HG03039 (cell line): ENCODE data around the gene EPHA2.
"Not testable (repeated sequence)": the region's sequence is repeated elsewhere in the genome, so short reads cannot be mapped to it uniquely, and the experiment has no call there.

Experiments
- ATAC-seq: cut with Tn5 transposase; IDR thresholded peaks from one replicate; pipeline ENCODE4 v1.9.1; 2021; ENCODE audit warnings: mild to moderate bottlenecking, moderate library complexity; ENCODE audit not compliant: unreplicated experiment

Gene EPHA2

DNA sequence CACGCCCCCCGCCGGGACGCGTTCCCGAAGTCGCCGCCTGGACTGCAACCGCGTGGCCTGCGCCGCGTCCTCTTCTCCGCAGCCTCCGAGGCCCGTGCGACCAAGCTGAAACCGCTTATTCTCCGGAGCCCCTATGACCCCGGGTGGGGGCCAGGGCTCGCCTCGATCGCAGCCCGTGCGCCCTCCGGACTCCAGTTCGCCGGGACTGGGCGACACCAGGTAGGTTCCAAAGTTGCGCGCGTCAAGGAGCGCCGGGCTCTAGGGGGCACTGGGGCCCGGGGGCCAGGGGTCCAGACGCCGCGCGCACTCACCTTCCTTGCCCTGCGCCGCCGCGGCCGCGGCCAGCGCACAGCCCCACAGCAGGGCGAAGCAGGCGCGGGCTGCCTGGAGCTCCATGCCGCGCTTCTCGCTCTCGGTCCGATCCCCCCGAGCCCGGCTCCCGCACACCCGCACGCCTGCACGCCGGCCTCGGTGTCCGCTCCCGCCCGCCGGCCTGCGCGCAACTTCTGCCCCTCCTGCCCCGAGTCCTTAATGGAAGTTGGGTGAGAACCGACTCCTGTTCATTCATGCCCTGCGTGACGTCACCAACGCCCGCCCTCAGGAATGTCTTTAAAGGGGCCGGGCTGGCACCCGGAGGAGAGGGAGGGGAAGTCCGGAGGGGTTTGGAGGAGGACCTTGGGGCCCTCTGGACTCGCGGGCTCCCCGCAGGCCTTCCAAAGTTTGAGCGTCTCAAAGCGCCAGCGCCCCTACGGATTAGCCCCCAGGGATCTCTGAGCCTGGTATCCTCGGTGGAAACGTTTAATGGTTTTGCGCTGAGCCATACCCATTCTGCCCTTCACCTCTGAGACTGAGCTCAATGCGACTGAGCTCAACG, at the start of gene EPHA2:
Gene EPHA2, minus strand, starts transcription at position 533 of the 874 bp plus-strand sequence. Its CDS starts 137 bp downstream, at position 396.
- ATAC-seq = no peak

DNA sequence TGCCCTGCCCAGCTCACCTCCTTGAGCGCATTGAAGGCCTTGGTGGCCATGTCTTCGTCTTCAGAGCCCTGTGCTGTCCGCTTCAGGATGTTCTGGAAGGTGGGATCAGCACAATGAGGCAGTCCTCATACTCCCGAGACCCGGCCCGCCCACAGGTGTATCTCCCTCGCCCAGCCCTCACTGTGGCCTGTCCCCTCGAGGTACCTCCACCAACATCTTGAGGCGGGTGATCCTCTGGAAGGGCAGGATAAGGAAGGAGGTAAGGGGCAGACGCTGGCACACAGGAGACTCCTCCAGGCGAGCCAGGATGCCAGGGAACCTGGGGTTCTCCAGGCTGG, 49.4 kb upstream of the EPHA2 start:
- ATAC-seq = no peak

DNA sequence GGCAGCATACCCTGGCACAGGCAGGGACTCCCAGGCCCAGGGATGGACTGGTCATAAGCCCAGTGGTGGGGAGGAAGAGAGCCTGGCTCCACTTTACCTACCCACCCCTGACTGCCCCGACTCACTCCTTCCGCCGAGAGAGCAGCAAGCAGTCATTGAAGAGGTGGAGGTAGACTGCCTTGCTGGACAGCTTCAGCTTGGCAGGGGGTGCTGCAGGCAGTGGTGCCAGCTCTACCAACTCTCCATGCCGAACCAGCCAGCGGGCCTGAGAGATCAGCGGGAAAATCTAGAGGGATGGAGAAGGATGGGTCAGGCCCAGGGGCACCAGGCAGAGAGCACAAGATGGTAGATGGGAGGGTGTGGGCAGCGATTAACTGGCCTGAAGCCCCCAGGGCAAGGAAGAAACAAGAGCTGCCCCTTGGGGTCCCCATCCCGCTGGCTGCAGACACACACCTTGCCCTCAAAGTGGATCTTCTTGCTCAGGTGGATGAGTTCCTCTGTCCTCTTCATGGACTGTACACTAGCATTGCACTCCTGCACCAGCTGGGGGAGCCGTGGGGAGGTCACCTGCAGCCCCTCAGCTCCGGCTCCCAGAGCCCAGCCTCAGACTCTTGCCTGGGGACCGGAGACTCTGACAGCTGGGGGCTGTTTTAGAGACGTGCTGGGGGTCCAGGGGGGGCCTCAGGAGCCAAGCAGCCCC, 48.9 kb upstream of the EPHA2 start:
- ATAC-seq = no peak

DNA sequence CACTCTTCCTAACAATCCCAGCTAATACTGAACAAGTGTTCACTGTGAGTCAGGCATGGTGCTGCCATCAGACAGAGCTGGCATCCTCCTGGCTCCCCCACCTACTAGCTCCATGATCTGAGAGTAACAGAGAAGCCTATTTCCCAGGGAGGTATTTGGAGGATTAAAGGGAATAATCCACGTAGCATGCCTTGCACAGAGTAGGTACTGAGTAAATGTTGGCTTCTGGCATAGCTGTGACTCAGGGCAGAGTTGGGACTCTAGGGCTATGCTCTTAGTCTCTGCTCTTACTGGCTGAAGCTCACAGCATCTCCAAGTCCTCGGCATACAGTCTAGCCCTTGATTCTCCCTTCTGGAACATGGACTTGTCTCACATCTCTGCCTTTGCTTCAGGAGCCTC, 48.3 kb upstream of the EPHA2 start:
- no peak for ATAC-seq

DNA sequence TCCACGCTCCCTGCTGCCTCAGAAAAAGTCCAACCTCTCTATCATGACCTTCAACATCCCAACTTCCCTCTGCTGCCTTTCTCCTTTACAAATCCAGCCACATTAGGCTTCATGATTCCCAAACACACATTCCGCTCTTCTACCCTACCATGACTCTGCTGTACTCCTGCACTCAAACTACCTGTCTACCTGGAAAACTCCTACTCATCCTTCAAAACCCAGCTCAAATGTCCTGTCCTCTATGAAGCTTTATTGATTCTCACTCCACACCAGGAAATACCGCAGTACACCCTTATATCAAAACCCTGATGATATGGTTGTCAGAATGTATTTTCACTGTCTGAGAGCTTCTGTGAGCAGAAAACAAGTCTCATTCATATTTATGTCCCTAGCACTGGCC, 47.7 kb upstream of the EPHA2 start:
- ATAC-seq = no peak

DNA sequence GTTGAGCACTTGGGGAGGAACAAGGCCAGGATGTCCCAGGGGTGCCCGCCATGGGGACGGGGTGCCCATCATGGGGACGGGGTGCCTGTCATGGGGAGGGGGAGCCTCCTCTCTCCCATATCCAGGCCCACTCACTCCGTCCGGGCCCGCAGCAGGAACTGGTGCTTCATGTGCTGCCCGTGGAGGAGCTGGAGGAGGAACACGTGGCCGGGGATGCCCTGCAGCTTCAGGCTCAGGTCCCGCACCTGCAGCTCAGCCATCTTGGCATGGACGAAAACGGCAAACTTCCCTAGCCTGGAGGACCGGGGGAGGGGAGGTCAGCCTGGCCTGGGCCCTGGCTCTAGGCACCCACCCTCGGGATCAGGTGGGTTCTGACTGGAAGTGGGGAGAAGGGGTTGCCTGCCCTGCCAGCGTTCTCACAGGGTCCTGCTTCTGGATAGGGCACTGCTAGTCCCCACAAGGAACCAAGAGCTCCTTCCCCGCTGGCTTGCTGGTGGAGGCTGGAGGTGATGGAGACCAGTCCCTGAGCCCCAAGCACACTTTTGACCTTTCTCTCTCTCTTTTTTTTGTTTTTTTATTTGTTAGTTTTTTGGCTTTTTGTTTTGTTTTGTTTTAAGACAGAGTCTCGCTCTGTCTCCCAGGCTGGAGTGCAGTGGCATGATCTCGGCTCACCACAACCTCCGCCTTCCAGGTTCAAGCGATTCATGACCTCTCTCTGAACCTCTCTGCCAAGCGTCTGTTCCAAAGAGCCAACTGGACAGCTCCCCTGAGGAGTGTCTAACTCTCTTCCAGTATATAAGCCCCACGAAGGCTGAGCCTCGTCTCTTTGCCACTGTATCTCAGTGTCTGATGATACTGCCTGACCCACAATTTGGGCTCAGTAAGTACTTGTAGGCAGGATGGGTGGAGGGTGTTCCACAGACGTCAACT, 46.7 kb upstream of the EPHA2 start:
- no peak for ATAC-seq

DNA sequence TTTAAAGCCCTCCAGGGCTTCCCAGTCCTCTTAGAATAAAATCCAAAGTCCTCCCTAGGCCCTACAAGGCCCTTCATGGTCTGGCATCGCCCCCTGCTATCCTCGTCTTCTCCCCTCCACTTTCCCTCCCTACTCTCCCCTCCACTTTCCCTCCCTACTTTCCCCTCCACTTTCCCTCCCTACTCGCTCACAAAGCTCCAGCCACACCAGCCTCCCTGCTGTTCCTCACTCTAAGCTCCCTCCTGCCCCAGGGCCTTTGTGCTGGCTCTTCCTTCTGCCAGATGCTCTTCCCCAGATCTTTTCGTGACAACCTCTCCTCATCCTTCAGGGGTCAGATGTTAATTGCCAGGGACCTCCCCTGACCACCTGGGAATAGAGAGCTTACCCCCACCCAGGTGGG, 43.8 kb upstream of the EPHA2 start:
- ATAC-seq = no peak

DNA sequence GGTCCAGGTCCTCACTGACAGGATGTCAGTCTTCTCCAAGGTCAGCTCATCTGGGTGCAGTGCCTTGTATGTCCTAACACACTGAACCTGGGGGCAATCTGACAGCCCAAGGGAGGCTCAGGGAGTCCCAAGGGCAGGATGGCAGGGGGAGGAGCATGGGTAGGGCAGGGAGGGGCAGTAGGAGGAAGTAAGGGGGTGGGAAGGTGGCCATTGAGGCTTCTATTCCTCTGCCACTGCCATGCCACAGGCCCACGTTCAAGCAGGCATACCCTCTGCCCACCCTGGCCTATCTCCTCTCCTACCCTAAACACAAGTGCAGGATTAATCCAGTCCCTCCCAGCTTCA, 43.3 kb upstream of the EPHA2 start:
- no peak for ATAC-seq

DNA sequence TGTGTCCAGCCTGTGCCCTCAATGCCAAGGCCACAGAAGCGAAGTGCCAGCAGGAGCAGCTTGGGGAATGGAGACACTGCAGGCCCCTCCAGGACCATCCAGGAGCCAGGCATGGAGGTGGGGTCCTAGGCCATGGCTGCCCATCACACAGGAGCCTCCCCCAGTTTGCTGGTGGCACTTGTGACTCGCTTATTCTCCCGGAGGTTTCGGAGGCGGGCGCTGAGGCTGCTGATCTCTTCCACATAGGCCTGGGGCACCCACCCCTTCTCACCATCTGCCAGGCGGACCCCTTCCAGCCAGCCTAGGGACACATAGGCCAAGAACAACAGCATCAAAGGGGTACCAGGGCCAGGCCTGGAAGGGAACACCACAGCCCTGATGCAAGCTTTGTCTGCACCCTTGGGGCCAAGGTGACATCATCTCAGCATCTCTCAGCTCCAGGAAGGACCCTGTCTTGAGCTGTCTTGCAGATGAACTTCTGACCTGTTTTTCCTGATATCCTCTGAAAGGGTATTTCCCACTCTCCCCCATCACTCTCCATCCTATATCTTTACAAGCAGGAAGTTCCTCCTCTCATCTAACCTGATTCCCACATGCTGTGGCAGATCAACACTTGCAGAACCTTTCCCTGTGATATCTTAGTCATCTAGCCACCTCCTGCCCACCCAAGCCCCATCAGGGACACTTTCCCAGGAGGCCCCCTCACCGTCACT, 42.7 kb upstream of the EPHA2 start:
- no peak for ATAC-seq

DNA sequence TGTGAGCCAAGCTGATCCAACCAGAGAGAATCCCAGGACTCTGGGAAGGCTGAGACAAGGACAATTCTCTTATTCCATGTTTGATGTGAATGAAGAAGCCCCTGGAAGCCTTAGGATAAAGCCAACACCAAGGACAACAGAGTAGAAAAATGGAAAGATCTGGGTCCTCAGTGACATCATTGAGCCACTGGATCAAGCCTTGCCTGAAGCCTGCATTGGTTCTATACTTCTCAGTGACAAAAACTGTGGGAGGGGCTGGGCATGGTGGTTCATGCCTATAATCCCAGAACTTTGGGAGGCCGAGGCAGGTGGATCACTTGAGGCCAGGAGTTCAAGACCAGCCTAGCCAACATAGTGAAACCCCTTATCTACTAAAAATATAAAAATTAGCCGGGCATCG, 41.0 kb upstream of the EPHA2 start:
- no peak for ATAC-seq

DNA sequence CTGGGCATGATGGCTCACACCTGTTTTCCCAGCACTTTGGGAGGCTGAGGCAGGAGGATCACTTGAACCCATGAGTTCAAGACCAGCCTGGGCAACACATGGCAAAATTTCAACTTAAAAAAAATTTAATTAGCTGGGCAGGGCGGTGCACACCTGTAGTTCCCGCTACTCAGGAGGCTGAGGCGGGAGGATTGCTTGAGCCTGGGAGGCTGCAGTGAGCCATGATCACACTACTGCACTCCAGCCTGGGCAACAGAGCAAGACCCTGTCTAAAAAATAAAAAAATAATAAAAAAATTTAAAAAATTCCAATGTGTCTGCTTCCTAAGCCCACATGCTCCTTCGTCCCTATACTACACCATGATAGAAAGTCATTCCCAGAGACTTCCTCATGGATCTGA, 40.3 kb upstream of the EPHA2 start:
- ATAC-seq = not testable (repeated sequence)

DNA sequence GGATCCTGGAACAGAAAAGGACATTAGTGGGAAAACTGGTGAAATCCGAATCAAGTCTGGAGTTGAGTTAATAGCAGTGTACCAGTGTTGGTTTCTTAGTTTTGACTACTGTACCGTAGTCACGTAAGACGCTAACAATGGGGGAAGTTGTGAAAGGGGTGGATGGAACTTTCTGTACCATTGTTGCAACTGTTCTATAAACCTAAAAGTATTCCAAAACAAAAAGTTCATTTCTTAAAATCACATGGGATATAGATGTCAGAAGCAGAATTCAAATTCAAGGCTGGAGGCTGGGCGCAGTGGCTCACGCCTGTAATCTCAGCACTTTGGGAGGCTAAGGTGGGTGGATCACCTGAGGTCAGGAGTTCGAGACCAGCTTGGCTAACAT, 39.6 kb upstream of the EPHA2 start:
- ATAC-seq = no peak

DNA sequence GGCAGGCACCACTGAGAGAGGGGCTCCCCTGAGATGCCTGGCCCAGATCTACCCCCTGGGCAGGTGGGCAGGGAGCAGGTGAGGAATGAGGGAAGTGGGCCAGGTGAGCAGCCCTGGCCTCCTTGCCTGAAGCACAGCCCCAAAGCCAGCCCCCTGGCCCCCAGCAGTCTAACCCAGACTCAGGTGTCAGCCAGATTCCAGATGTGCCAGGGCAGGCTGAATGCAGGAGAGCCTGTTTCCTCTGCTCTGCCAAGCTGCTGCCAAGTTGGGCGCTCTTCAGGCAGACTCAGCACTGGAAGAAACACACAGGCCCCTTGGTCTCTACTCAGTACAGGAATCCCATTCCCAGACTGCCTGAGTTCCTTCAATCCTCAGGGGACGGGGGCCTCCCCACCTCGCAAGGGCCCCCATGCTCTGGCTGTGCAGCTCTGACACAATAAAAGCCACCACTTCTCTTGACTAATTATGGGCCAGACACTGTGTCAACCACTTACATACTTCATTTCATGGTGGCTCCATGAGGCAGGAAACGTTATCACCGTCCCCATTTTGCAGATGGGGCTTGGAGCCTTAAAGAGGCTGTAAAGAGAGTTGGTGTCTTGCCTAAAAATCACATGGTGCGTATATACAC, 36.2 kb upstream of the EPHA2 start:
- ATAC-seq = no peak

DNA sequence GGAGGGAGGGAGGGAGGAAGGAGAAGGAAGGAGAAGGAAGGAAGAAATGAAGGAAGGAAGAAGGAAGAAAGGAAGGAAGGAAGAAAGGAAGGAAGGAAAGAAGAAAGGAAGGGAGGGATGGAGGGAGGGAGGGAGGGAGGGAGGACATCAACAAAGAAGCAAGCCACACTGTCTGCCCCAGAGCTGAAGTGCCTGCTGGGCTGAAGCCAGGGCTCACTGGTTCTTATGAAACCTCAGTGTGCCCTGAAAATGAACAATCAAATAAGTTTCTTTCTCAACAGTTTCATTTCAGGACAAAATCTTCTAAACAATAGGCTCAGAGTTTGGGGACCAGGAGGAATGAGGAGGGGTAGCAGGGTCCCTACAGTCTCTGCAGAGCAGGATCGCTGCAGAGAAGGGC, 35.4 kb upstream of the EPHA2 start:
- no peak for ATAC-seq

DNA sequence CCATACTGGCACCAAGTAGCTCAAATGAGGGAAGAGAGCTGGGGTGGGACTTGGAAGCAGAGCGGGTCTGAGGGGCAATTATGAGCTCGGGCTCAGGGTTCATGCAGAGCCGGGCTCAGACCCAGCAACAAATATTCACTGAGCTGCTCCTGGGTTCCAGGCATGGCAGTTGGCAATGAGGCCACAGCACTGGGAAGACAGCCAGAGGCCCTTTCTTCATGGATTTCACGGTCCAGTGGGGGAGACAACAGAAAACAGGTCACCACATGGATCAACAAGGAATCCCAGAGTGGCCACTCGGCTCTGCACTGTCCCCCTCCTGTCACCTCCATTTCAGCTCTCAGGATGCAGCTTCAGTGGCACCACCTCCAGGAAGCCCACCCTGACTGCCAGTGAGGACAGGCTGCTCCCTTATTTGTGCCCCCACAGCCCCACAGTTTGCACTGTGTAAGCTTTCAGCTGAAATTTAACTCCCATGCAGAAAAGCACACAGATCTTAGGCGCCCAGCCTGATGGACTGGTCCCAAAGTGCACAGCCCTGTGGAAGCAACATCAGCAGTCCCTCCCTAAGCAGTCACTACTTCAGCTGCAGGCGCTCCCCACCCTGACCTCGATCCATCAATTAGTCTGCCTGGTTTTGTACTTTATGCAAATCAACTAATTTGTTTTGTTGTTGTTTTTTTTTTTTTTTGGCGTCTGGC, 34.2 kb upstream of the EPHA2 start:
- ATAC-seq = no peak

DNA sequence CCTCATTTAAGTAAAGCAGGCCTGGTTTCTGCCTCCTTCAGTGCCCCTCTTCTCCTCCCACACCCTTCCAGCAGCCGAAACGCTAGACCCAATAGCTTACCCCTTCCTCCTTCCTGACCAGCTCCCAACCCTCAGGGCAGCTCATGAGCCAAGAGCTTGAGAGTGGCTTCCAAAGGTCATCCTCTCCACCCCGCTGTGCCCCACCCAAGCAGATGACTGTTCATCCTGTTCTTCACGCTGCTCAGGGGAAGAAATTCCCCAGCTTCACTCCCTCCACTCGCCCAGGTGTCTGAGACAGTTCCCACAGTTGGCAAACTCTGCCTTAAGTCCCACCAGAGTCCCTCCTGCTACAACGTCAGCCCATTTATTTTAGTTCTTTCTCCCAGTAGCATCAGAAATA, 33.1 kb upstream of the EPHA2 start:
- ATAC-seq = no peak

DNA sequence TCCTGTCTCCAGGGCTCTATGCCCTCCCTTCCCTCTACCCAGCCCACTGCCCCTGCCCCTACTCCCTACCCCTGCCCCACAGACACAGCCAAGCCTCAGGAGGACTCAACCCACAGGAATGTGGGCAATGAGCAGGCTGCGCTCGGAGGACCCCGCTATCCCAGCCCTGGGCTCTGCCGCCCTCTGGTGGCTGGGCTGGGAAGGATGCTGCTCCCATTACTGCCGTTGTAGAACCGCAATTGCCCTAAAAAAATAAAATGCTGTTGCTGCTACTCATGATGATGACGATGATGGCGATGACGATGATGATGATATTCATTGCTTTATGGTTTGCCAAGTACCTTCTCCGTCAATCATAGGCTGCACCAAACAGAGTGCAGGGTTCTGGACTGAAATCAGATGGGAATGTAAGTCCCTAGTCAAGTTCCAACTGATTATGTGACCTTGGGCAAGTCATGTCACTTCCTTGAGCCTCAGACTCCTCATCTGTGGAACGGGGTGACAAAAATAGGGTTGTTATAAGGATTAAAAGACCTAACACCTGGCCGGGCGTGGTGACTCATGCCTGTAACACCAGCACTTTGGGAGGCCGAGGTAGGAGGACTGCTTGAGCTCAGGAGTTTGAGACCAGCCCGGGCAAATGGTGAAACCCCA, 32.0 kb upstream of the EPHA2 start:
- no peak for ATAC-seq

DNA sequence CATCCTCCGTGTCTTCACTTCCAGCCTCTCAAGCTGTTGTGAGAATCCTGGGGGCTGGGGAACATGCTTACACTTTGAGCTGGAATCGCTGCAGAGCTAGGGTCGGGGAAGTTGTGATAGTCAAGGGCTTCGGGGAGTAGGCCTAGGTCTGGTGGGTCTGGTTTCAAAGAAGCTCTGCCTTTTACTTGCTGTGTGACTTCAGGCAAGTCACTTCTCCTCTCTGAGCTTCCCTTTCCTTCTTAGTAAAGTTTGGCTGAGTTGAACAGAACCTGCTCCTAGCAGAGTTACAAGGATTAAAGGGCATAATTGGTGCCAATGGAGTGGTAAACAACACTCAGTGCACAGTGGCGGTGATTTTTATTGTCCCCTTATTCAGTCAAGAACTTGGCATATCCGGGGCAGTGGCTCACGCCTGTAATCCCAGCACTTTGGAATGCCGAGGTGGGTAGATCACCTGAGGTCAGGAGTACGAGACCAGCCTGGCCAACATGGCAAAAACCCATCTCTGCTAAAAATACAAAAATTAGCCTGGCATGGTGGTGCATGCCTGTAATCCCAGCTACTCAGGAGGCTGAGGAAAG, 30.9 kb upstream of the EPHA2 start:
- no peak for ATAC-seq
